Vagina (tissue), 2 donors: ENCODE data around the gene MMP24OS. TPM values are rescaled to one million over a fixed set of nuclear protein-coding genes. Genes with fewer than 3 reads are reported as not detected.
"Not testable (repeated sequence)": the region's sequence is repeated elsewhere in the genome, so short reads cannot be mapped to it uniquely, and the experiment has no call there.

Experiments
- DNase-seq, 2 donors: peaks; one replicate each; pipeline ENCODE4 v3.0.0-alpha.2; 2017; ENCODE audit errors: extremely low spot score in 2 of 2
- H3K27ac ChIP-seq: fragments of 200-600 bp; sonication (generic); one replicate; pipeline ENCODE4 v1.5.1; 2019
- H3K27me3 ChIP-seq: fragments of 200-600 bp; sonication (generic); one replicate; pipeline ENCODE4 v1.5.1; 2019
- H3K36me3 ChIP-seq, 2 donors: fragments of 200-600 bp; sonication (generic); one replicate each; pipeline ENCODE4 v1.5.1; 2017 to 2019
- H3K4me1 ChIP-seq: fragments of 200-600 bp; sonication (generic); one replicate; pipeline ENCODE4 v1.5.1; 2019
- H3K4me3 ChIP-seq, 2 donors: fragments of 200-600 bp; sonication (generic); 1 replicate in 1 of 2; 2 replicates in 1 of 2; pipeline ENCODE4 v1.5.1; 2016 to 2019
- H3K9me3 ChIP-seq: fragments of 200-600 bp; sonication (generic); one replicate; pipeline ENCODE4 v1.5.1; 2019
- POLR2A ChIP-seq, 2 donors: fragments of 450-650 bp; IDR thresholded peaks; one replicate each; pipeline ENCODE4 v1.6.1; 2017; ENCODE audit warnings: antibody characterized with exemption in 2 of 2, mild to moderate bottlenecking in 2 of 2, moderate library complexity in 2 of 2
- POLR2AphosphoS5 ChIP-seq, 2 donors: sonication (generic); formaldehyde crosslinking; IDR thresholded peaks; one replicate each; pipeline ENCODE4 v1.9.0; 2017; ENCODE audit warnings: antibody characterized with exemption in 2 of 2, mild to moderate bottlenecking in 2 of 2, low read depth in 1 of 2; ENCODE audit not compliant: insufficient read depth in 1 of 2
- intact Hi-C: fragments of 100-400 bp; cut with DNase I; formaldehyde crosslinking; loops from one replicate; pipeline ENCODE4 v1.15.1; 2023
- total RNA-seq: library from RNA; depleted of rRNA; stranded (reverse); fragments of >200 nt; gene quantifications from one replicate; pipeline ENCODE4 v1.2.3, GENCODE V29; 2016
- TF ChIP-seq, protein P1 (sequence below), 3 experiments: fragments of 450-650 bp in 2 of 3; fragments of 200-600 bp in 1 of 3; sonication (generic) in 1 of 3; IDR thresholded peaks; one replicate each; pipeline ENCODE4 v1.5.1; 2017 to 2019; ENCODE audit warnings: antibody characterized with exemption in 3 of 3, mild to moderate bottlenecking in 2 of 3, moderate library complexity in 2 of 3

The MMP24OS gene
- total RNA-seq, 1 donor from 2014 or later = 36.8 TPM

GRCh38 chr20:35257175-35257909 is 20.6 kb downstream of the MMP24OS start:
- H3K4me1 ChIP-seq = no peaks in the 10 kb centered on the region
- no peak for TF ChIP-seq POLR2A (IDR thresholded peaks at IDR 0.05)
- TF ChIP-seq POLR2AphosphoS5 (IDR thresholded peaks at IDR 0.05; ENCODE audit: insufficient read depth in 1 of 2, low read depth in 1 of 2) = no peak
- TF ChIP-seq, protein P1, sequence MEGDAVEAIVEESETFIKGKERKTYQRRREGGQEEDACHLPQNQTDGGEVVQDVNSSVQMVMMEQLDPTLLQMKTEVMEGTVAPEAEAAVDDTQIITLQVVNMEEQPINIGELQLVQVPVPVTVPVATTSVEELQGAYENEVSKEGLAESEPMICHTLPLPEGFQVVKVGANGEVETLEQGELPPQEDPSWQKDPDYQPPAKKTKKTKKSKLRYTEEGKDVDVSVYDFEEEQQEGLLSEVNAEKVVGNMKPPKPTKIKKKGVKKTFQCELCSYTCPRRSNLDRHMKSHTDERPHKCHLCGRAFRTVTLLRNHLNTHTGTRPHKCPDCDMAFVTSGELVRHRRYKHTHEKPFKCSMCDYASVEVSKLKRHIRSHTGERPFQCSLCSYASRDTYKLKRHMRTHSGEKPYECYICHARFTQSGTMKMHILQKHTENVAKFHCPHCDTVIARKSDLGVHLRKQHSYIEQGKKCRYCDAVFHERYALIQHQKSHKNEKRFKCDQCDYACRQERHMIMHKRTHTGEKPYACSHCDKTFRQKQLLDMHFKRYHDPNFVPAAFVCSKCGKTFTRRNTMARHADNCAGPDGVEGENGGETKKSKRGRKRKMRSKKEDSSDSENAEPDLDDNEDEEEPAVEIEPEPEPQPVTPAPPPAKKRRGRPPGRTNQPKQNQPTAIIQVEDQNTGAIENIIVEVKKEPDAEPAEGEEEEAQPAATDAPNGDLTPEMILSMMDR (IDR thresholded peaks at IDR 0.05) = no peak
- no peaks in the 10 kb centered on the region for H3K9me3 ChIP-seq
- DNase-seq = no peak
- H3K36me3 ChIP-seq = no peaks in the 10 kb centered on the region
- no peak overlapping the region for H3K27ac ChIP-seq
- no peak overlapping the region for H3K4me3 ChIP-seq
- intact Hi-C loops = no loop called here
- no peaks in the 10 kb centered on the region for H3K27me3 ChIP-seq

GRCh38 chr20:35254448-35254999 is 23.4 kb downstream of the MMP24OS start:
- TF ChIP-seq POLR2A (IDR thresholded peaks at IDR 0.05) (no peak), POLR2AphosphoS5 (IDR thresholded peaks at IDR 0.05; ENCODE audit: insufficient read depth in 1 of 2, low read depth in 1 of 2) (no peak)
- TF ChIP-seq, protein P1 (IDR thresholded peaks at IDR 0.05) = no peak
- Histone ChIP-seq H3K27me3 (no peaks in the 10 kb centered on the region), H3K4me3 (no peak overlapping the region)

GRCh38 chr20:35253010-35253409 is 24.9 kb downstream of the MMP24OS start:
- Histone ChIP-seq H3K27me3 (no peaks in the 10 kb centered on the region), H3K27ac (no peak overlapping the region), H3K4me1 (no peaks in the 10 kb centered on the region), H3K36me3 (no peaks in the 10 kb centered on the region), H3K9me3 (no peaks in the 10 kb centered on the region), H3K4me3 (no peak overlapping the region)
- DNase-seq = no peak
- TF ChIP-seq POLR2AphosphoS5 (IDR thresholded peaks at IDR 0.05; ENCODE audit: insufficient read depth in 1 of 2, low read depth in 1 of 2) (no peak), POLR2A (IDR thresholded peaks at IDR 0.05) (no peak)
- TF ChIP-seq, protein P1 (IDR thresholded peaks at IDR 0.05) = no peak
- intact Hi-C loops = no loop called here

More at GRCh38 chr20:35254448-35254999, 23.4 kb downstream of the MMP24OS start:
- no peaks in the 10 kb centered on the region for H3K4me1 ChIP-seq
- H3K27ac ChIP-seq = no peak overlapping the region
- intact Hi-C loops = no loop called here
- no peaks in the 10 kb centered on the region for H3K9me3 ChIP-seq
- DNase-seq = no peak
- no peaks in the 10 kb centered on the region for H3K36me3 ChIP-seq

DNA sequence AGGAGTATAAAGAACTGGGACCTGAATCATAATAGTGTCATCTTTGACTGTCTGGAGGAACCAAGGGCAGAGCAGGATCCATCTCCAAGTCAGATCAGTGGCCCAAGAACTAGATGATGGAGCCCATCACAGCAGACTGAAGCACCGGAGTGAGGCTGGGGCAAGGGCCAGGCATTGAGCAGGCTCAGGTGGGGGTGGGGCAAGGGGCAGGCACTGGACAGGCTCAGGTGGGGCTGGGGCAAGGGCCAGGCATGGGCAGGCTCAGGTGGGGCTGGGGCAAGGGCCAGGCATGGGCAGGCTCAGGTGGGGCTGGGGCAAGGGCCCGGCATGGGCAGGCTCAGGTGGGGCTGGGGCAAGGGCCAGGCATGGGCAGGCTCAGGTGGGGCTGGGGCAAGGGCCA is 25.3 kb downstream of the MMP24OS start:
- H3K27me3 ChIP-seq, intact Hi-C loops, H3K4me3 ChIP-seq, H3K4me1 ChIP-seq, DNase-seq, H3K9me3 ChIP-seq, H3K27ac ChIP-seq, H3K36me3 ChIP-seq: not testable (repeated sequence)

- Histone ChIP-seq H3K27me3 (no peaks in the 10 kb centered on the region), H3K27ac (no peak overlapping the region), H3K36me3 (no peaks in the 10 kb centered on the region), H3K4me3 (no peak overlapping the region), H3K4me1 (no peaks in the 10 kb centered on the region), H3K9me3 (no peaks in the 10 kb centered on the region)
- no peak for DNase-seq
- no peak for TF ChIP-seq POLR2A (IDR thresholded peaks at IDR 0.05)
- TF ChIP-seq, protein P1 (IDR thresholded peaks at IDR 0.05) = no peak
- no peak for TF ChIP-seq POLR2AphosphoS5 (IDR thresholded peaks at IDR 0.05; ENCODE audit: insufficient read depth in 1 of 2, low read depth in 1 of 2)
- intact Hi-C loops = no loop called here
Measured at GRCh38 chr20:35252037-35252461, 25.9 kb downstream of the MMP24OS start.
